Neural cell (in vitro differentiated cells): ENCODE measurements around the gene PDPK1.
"Not testable (repeated sequence)": the region's sequence is repeated elsewhere in the genome, so short reads cannot be mapped to it uniquely, and the experiment has no call there.

ENCODE experiments used
- CTCF ChIP-seq: fragments of 450-650 bp; IDR thresholded peaks from 2 replicates; pipeline ENCODE4 v1.5.1; 2014; ENCODE audit warnings: antibody characterized with exemption, mild to moderate bottlenecking, moderate library complexity; ENCODE audit not compliant: poor library complexity, severe bottlenecking
- MXI1 ChIP-seq: fragments of 450-650 bp; conservative IDR thresholded peaks from 2 replicates; pipeline ENCODE4 v1.6.1; 2014; ENCODE audit warnings: antibody characterized with exemption, mild to moderate bottlenecking; ENCODE audit not compliant: poor library complexity, severe bottlenecking

- TF ChIP-seq MXI1, CTCF: not testable (repeated sequence)
These were observed 101.4 kb downstream of the PDPK1 start for GRCh38 chr16:2639071-2639721.
